ENCODE data around the gene IQCH. TPM values are rescaled to one million over a fixed set of nuclear protein-coding genes. Genes with fewer than 3 reads are reported as not detected.

Gene IQCH
- total RNA-seq, 3 donors from 2014 or later (not counting 1 experiment from before 2014, with no cell fraction given), result 0.78 to 1.4 (median 0.86) TPM

GRCh38 chr15:67349634-67350033 lies 95.0 kb downstream of the IQCH start:
- Mint-ChIP-seq H3K36me3 (no peaks in the 10 kb centered on the region), H3K27me3 (ENCODE audit: low read depth in 2 of 2) (peaks cover 8 to 13% of the 10 kb centered on the region in 2 donors), H3K9me3 (peaks cover 0 to 1% of the 10 kb centered on the region in 2 donors), H3K4me1 (no peaks in the 10 kb centered on the region), H3K4me3 (no peak overlapping the region), H3K27ac (no peak overlapping the region)
- Histone ChIP-seq H3K4me3 (ENCODE audit: low read length) (no peak overlapping the region), H3K4me1 (ENCODE audit: control insufficient read depth, insufficient read depth, low read length) (no peaks in the 10 kb centered on the region), H3K36me3 (ENCODE audit: control insufficient read depth, insufficient read depth, low read length) (no peaks in the 10 kb centered on the region), H3K27me3 (ENCODE audit: control insufficient read depth, insufficient read depth, low read length) (no peaks in the 10 kb centered on the region), H3K27ac (ENCODE audit: low read length) (no peak overlapping the region), H3K9me3 (ENCODE audit: control insufficient read depth, insufficient read depth, low read length) (peaks cover 5% of the 10 kb centered on the region)
- TF ChIP-seq CTCF (IDR thresholded peaks at IDR 0.05), result no peak
- intact Hi-C loops (cut with micrococcal nuclease), result no loop called here
- DNase-seq, result no peak
- no peak for ATAC-seq

- ATAC-seq (no peak), DNase-seq (no peak)
- WGBS (ENCODE audit: insufficient coverage), result 86% methylated on average over 1 of the region's 1 CpG
- Histone ChIP-seq H3K36me3 (ENCODE audit: control insufficient read depth, insufficient read depth, low read length) (no peaks in the 10 kb centered on the region), H3K4me1 (ENCODE audit: control insufficient read depth, insufficient read depth, low read length) (no peaks in the 10 kb centered on the region), H3K27ac (ENCODE audit: low read length) (no peak overlapping the region), H3K27me3 (ENCODE audit: control insufficient read depth, insufficient read depth, low read length) (no peaks in the 10 kb centered on the region), H3K4me3 (ENCODE audit: low read length) (no peak overlapping the region), H3K9me3 (ENCODE audit: control insufficient read depth, insufficient read depth, low read length) (peaks cover 5% of the 10 kb centered on the region)
- Mint-ChIP-seq H3K36me3 (no peaks in the 10 kb centered on the region), H3K27ac (no peak overlapping the region), H3K9me3 (no peaks in the 10 kb centered on the region), H3K27me3 (ENCODE audit: low read depth in 2 of 2) (peaks cover 8 to 13% of the 10 kb centered on the region in 2 donors), H3K4me1 (no peaks in the 10 kb centered on the region), H3K4me3 (no peak overlapping the region)
- intact Hi-C loops (cut with micrococcal nuclease), result no loop called here
- no peak for TF ChIP-seq CTCF (IDR thresholded peaks at IDR 0.05)
Observed at GRCh38 chr15:67350042-67350441, 95.5 kb downstream of the IQCH start.

DNA sequence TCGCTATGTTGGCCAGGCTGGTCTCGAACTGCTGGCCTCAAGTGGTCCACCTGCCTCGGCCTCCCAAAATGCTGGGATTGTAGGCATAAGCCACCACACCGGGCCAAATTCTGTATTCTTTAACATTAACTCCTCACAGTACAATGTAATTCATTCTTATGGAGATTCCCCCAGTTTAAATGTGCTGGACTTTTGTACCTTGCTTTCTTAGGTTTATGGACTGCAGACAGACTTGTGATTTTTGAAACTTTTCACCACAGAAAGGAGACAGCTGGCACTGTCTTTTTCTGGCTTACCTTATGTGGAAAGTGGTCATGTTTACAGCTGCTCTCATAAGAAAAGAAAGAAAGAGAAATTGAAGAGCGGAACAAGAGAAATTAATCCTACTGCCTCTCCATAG lies 103.8 kb downstream of the IQCH start:
- Histone ChIP-seq H3K4me3 (ENCODE audit: low read length) (no peak overlapping the region), H3K27ac (ENCODE audit: low read length) (no peak overlapping the region), H3K9me3 (ENCODE audit: control insufficient read depth, insufficient read depth, low read length) (no peaks in the 10 kb centered on the region), H3K4me1 (ENCODE audit: control insufficient read depth, insufficient read depth, low read length) (no peaks in the 10 kb centered on the region), H3K36me3 (ENCODE audit: control insufficient read depth, insufficient read depth, low read length) (no peaks in the 10 kb centered on the region), H3K27me3 (ENCODE audit: control insufficient read depth, insufficient read depth, low read length) (no peaks in the 10 kb centered on the region)
- ATAC-seq (no peak), DNase-seq (no peak)
- no peak for TF ChIP-seq CTCF (IDR thresholded peaks at IDR 0.05)
- H3K27ac Mint-ChIP-seq, result no peak overlapping the region
- no peaks in the 10 kb centered on the region for H3K4me1 Mint-ChIP-seq
- no peaks in the 10 kb centered on the region for H3K9me3 Mint-ChIP-seq
- H3K4me3 Mint-ChIP-seq, result no peak overlapping the region
- H3K27me3 Mint-ChIP-seq (ENCODE audit: low read depth in 2 of 2), result peaks cover 0 to 7% of the 10 kb centered on the region in 2 donors
- no peaks in the 10 kb centered on the region for H3K36me3 Mint-ChIP-seq
- intact Hi-C loops (cut with micrococcal nuclease), result no loop called here
- 91% methylated on average over 4 of the region's 5 CpGs for WGBS (ENCODE audit: insufficient coverage)

DNA sequence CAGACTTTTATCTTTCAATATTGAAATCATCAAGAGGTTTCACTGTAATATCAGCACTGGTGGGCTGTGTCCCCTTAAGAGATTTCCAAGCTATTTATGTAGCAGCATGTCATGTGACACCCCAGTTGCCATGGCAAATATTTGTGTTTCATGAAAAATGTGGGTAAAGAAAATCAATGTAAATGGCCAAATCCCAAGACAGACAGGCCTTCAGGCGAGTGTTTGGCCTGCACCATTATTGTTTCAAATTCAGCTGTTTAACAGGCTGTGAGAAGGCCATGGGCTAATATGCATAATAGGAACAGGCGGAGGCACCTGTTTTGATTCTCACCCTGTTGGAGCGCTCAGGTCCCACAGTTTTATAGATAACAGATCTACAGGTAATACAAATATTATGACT lies 104.2 kb downstream of the IQCH start:
- intact Hi-C loops (cut with micrococcal nuclease), result no loop called here
- H3K4me1 ChIP-seq (ENCODE audit: control insufficient read depth, insufficient read depth, low read length), result no peaks in the 10 kb centered on the region
- H3K27ac ChIP-seq (ENCODE audit: low read length), result no peak overlapping the region
- no peak overlapping the region for H3K4me3 ChIP-seq (ENCODE audit: low read length)
- WGBS (ENCODE audit: insufficient coverage), result 95% methylated on average over 2 of the region's 3 CpGs
- Mint-ChIP-seq H3K9me3 (no peaks in the 10 kb centered on the region), H3K4me1 (no peaks in the 10 kb centered on the region), H3K27me3 (ENCODE audit: low read depth in 2 of 2) (peaks cover 0 to 7% of the 10 kb centered on the region in 2 donors), H3K27ac (no peak overlapping the region), H3K4me3 (no peak overlapping the region), H3K36me3 (no peaks in the 10 kb centered on the region)
- no peaks in the 10 kb centered on the region for H3K27me3 ChIP-seq (ENCODE audit: control insufficient read depth, insufficient read depth, low read length)
- no peak for DNase-seq
- no peak for ATAC-seq
- no peak for TF ChIP-seq CTCF (IDR thresholded peaks at IDR 0.05)
- H3K9me3 ChIP-seq (ENCODE audit: control insufficient read depth, insufficient read depth, low read length), result no peaks in the 10 kb centered on the region
- H3K36me3 ChIP-seq (ENCODE audit: control insufficient read depth, insufficient read depth, low read length), result no peaks in the 10 kb centered on the region
